Mesendoderm (in vitro differentiated cells): ENCODE measurements around the gene PAH.

Source experiments
- DNase-seq: peaks from one replicate; pipeline ENCODE4 v3.0.0; 2013
- H2AK5ac ChIP-seq: 2 replicates; pipeline ENCODE4 v1.6.1; 2013; ENCODE audit warnings: low read length, inconsistent platforms
- H2BK120ac ChIP-seq: 2 replicates; pipeline ENCODE4 v1.6.1; 2013; ENCODE audit warnings: low read depth, mild to moderate bottlenecking, low read length, moderate library complexity, mixed read lengths
- H2BK15ac ChIP-seq: replicated peaks from 2 replicates; pipeline ENCODE4 v1.6.1; 2013; ENCODE audit warnings: low read depth, mild to moderate bottlenecking, moderate library complexity
- H2BK5ac ChIP-seq: 2 replicates; pipeline ENCODE4 v1.6.1; 2013; ENCODE audit warnings: low read length, inconsistent platforms
- H3K18ac ChIP-seq: 2 replicates; pipeline ENCODE4 v1.6.1; 2013; ENCODE audit warnings: mild to moderate bottlenecking, low read length, mixed read lengths
- H3K23ac ChIP-seq: one replicate; pipeline ENCODE4 v1.6.1; 2013; ENCODE audit warnings: low read length
- H3K27ac ChIP-seq: 2 replicates; pipeline ENCODE4 v1.5.1; 2013; ENCODE audit warnings: low read depth, mild to moderate bottlenecking, inconsistent platforms, low read length, moderate library complexity
- H3K27me3 ChIP-seq: 2 replicates; pipeline ENCODE4 v1.6.1; 2013; ENCODE audit warnings: low read length, control low read depth, mild to moderate bottlenecking, inconsistent platforms; ENCODE audit not compliant: insufficient read depth, poor library complexity
- H3K36me3 ChIP-seq: 2 replicates; pipeline ENCODE4 v1.6.1; 2013; ENCODE audit warnings: low read length, inconsistent platforms; ENCODE audit not compliant: control insufficient read depth, insufficient read depth
- H3K4ac ChIP-seq: one replicate; pipeline ENCODE4 v1.6.1; 2013; ENCODE audit warnings: low read depth, mild to moderate bottlenecking, low read length, moderate library complexity
- H3K4me1 ChIP-seq: 2 replicates; pipeline ENCODE4 v1.6.1; 2013; ENCODE audit warnings: low read depth, low read length, inconsistent platforms; ENCODE audit not compliant: control insufficient read depth
- H3K4me2 ChIP-seq: 2 replicates; pipeline ENCODE4 v1.6.1; 2013; ENCODE audit warnings: low read length
- H3K4me3 ChIP-seq: 2 replicates; pipeline ENCODE4 v1.5.1; 2013; ENCODE audit warnings: mild to moderate bottlenecking, low read length
- H3K56ac ChIP-seq: one replicate; pipeline ENCODE4 v1.6.1; 2013; ENCODE audit warnings: low read length
- H3K79me1 ChIP-seq: 2 replicates; pipeline ENCODE4 v1.6.1; 2013; ENCODE audit warnings: low read length, inconsistent platforms
- H3K79me2 ChIP-seq: 2 replicates; pipeline ENCODE4 v1.6.1; 2013; ENCODE audit warnings: mild to moderate bottlenecking, low read length; ENCODE audit not compliant: control insufficient read depth, insufficient read depth
- H3K9ac ChIP-seq: 2 replicates; pipeline ENCODE4 v1.6.1; 2013; ENCODE audit warnings: low read length, inconsistent platforms
- H4K5ac ChIP-seq: one replicate; pipeline ENCODE4 v1.6.1; 2013; ENCODE audit warnings: low read length
- H4K8ac ChIP-seq: one replicate; pipeline ENCODE4 v1.6.1; 2013; ENCODE audit warnings: low read depth, mild to moderate bottlenecking, control low read depth, low read length, moderate library complexity
- WGBS: extraction: QIAGEN DNeasy Blood & Tissue Kit; methylation state at CpG from one replicate; pipeline ENCODE4 v1.1.7; 2013; ENCODE audit warnings: low lambda C conversion rate, missing lambda C conversion rate; ENCODE audit not compliant: insufficient coverage; ENCODE audit errors: extremely low coverage; 5-methylcytosine and 5-hydroxymethylcytosine counted together

The PAH gene

DNA sequence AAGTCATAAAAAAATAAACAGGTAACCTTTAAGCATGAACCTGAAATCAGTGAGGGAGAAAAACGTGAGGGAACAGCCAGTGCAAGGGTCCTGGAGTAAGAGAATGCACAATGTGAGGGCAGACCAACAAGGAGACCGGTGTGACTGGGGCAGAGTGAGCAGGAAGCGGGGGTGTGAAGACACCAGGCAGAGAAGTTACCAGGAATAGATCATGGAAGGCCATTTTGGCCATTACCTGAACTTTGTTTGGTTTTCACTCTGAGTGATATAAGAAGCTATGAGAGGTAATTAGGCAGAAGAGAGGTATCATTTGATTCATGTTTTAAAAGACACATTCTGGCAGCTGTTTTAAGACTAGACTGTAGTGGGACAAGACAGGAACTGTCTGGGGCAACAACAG is 15.0 kb downstream of the PAH start:
- H3K79me1 ChIP-seq = no peaks in the 10 kb centered on the region
- H2AK5ac ChIP-seq = no peak overlapping the region
- H3K4me3 ChIP-seq = no peak overlapping the region
- no peak overlapping the region for H4K5ac ChIP-seq
- H2BK15ac ChIP-seq = no peak overlapping the region
- DNase-seq = no peak
- H3K79me2 ChIP-seq = no peaks in the 10 kb centered on the region
- H3K23ac ChIP-seq = no peak overlapping the region
- no peaks in the 10 kb centered on the region for H3K4me1 ChIP-seq
- H3K9ac ChIP-seq = no peak overlapping the region
- no peak overlapping the region for H4K8ac ChIP-seq
- no peak overlapping the region for H3K27ac ChIP-seq
- no peaks in the 10 kb centered on the region for H3K36me3 ChIP-seq
- H3K4me2 ChIP-seq = no peak overlapping the region
- WGBS = no CpG with 5 or more reads among the region's 3 CpGs
- no peak overlapping the region for H2BK5ac ChIP-seq
- no peaks in the 10 kb centered on the region for H3K27me3 ChIP-seq
- no peak overlapping the region for H2BK120ac ChIP-seq
- H3K56ac ChIP-seq = no peak overlapping the region
- H3K4ac ChIP-seq = no peak overlapping the region
- no peak overlapping the region for H3K18ac ChIP-seq

DNA sequence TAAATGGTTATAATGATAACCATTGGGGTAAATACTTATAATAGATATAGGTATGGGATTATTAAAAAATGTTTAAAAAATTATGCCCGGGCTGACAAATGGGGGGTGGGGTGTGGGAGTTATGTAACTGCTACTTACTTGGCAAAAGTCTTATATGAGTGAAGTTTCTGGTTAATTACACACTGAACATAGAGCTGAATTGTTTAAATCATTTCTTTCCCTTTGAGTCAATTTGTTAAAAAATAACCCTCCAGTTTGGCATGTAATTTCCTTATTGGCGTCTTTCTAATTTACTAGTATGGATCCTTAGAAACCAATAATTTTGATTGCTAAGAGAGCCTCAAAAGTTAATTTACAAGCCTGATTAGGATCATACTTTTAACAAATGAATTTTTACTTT is 16.7 kb downstream of the PAH start:
- H3K23ac ChIP-seq = no peak overlapping the region
- no peak overlapping the region for H2BK5ac ChIP-seq
- no peak overlapping the region for H3K56ac ChIP-seq
- H3K9ac ChIP-seq = no peak overlapping the region
- 100% methylated on average over 1 of the region's 2 CpGs for WGBS
- no peaks in the 10 kb centered on the region for H3K79me2 ChIP-seq
- no peaks in the 10 kb centered on the region for H3K79me1 ChIP-seq
- no peak overlapping the region for H3K4ac ChIP-seq
- no peak for DNase-seq
- no peaks in the 10 kb centered on the region for H3K4me1 ChIP-seq
- no peak overlapping the region for H3K4me3 ChIP-seq
- H3K18ac ChIP-seq = no peak overlapping the region
- no peak overlapping the region for H3K27ac ChIP-seq
- no peak overlapping the region for H2BK15ac ChIP-seq
- no peaks in the 10 kb centered on the region for H3K27me3 ChIP-seq
- H3K36me3 ChIP-seq = no peaks in the 10 kb centered on the region
- no peak overlapping the region for H2AK5ac ChIP-seq
- no peak overlapping the region for H4K5ac ChIP-seq
- no peak overlapping the region for H2BK120ac ChIP-seq
- H3K4me2 ChIP-seq = no peak overlapping the region
- H4K8ac ChIP-seq = no peak overlapping the region

DNA sequence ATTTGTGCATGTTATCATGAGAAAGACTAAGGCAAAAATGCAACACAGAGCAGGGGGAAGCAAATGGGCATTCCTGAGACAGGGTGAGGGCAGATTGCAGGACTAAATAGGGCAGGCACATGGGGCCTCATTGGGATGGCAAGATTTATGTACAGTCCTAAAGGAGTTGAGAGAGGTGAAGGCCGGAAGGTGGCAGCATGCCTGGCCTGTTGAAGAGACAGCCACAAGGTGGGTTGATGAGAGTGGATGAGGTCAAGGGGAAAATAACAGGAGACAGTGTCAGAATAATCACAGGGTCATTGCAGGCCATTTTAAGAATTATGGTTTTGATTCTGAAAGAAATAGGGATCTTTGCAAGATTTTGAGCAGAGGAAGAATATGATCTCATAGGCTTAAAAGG is 21.0 kb downstream of the PAH start:
- Histone ChIP-seq H3K36me3 (no peaks in the 10 kb centered on the region), H3K18ac (no peak overlapping the region), H3K4ac (no peak overlapping the region), H3K9ac (no peak overlapping the region), H3K79me1 (no peaks in the 10 kb centered on the region), H3K4me3 (no peak overlapping the region), H3K23ac (no peak overlapping the region), H3K79me2 (no peaks in the 10 kb centered on the region), H4K5ac (no peak overlapping the region), H3K56ac (no peak overlapping the region), H2AK5ac (no peak overlapping the region), H3K4me1 (no peaks in the 10 kb centered on the region), H3K27ac (no peak overlapping the region), H4K8ac (no peak overlapping the region), H2BK120ac (no peak overlapping the region), H3K27me3 (no peaks in the 10 kb centered on the region), H3K4me2 (no peak overlapping the region), H2BK5ac (no peak overlapping the region), H2BK15ac (no peak overlapping the region)
- no CpG with 5 or more reads among the region's 1 CpG for WGBS
- peak; percentile 30 for DNase-seq

DNA sequence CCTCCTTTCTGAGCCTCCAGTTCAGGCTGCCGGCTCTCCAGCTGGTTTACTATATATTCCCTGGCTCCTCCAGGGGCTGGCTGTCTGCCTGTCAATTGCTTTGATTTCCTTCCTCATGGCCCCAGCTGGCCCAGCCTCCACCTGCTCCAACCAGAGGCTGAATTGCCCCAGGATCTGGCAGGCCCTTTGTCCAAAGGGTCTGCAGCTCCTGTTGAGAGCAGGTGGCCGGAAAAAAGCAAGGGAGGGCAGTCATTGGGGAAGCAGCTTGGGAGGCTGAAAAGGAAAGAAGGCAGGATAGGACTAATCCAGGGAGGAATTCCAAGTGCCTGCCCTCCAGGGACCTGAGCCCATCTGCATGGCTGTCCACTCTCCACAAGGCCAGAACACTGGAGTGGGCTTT is 25.3 kb downstream of the PAH start:
- H2BK5ac ChIP-seq = no peak overlapping the region
- no peaks in the 10 kb centered on the region for H3K79me2 ChIP-seq
- no peak overlapping the region for H2BK15ac ChIP-seq
- H3K79me1 ChIP-seq = no peaks in the 10 kb centered on the region
- no peak overlapping the region for H2AK5ac ChIP-seq
- H3K56ac ChIP-seq = no peak overlapping the region
- WGBS = no CpG with 5 or more reads among the region's 2 CpGs
- no peak overlapping the region for H3K23ac ChIP-seq
- no peak overlapping the region for H4K8ac ChIP-seq
- H2BK120ac ChIP-seq = no peak overlapping the region
- H4K5ac ChIP-seq = no peak overlapping the region
- no peak overlapping the region for H3K4me3 ChIP-seq
- no peak overlapping the region for H3K9ac ChIP-seq
- H3K36me3 ChIP-seq = no peaks in the 10 kb centered on the region
- no peak for DNase-seq
- no peak overlapping the region for H3K27ac ChIP-seq
- no peak overlapping the region for H3K4me2 ChIP-seq
- no peaks in the 10 kb centered on the region for H3K27me3 ChIP-seq
- no peak overlapping the region for H3K18ac ChIP-seq
- no peak overlapping the region for H3K4ac ChIP-seq
- no peaks in the 10 kb centered on the region for H3K4me1 ChIP-seq

DNA sequence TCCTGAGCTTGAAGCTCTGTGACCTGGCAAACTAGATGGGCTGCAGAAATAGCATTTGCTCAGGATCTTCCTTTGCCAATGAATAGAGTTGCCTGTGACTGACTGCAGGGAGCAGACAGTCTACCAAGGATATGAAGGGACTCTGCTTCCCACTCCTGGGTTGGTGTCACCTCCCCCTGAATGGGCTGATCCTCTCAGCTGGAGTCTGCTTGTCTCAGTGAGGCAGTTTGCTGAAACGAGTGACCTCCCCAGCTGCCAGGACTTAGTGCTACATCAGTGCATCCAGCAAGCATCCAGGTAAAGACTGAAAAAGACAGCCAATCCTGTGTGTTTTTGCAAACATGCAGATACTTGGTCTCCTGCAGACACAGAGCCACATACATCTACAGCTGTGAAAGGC is 28.5 kb downstream of the PAH start:
- Histone ChIP-seq H2BK5ac (no peak overlapping the region), H3K79me2 (no peaks in the 10 kb centered on the region), H4K8ac (no peak overlapping the region), H2AK5ac (no peak overlapping the region), H3K27ac (no peak overlapping the region), H3K56ac (no peak overlapping the region), H3K4me3 (no peak overlapping the region), H3K18ac (no peak overlapping the region), H3K27me3 (no peaks in the 10 kb centered on the region), H3K79me1 (no peaks in the 10 kb centered on the region), H3K36me3 (no peaks in the 10 kb centered on the region), H2BK120ac (no peak overlapping the region), H3K9ac (no peak overlapping the region), H3K23ac (no peak overlapping the region), H3K4me1 (no peaks in the 10 kb centered on the region), H2BK15ac (no peak overlapping the region), H4K5ac (no peak overlapping the region), H3K4ac (no peak overlapping the region), H3K4me2 (no peak overlapping the region)
- DNase-seq = peak; percentile 14
- no CpG with 5 or more reads among the region's 1 CpG for WGBS

DNA sequence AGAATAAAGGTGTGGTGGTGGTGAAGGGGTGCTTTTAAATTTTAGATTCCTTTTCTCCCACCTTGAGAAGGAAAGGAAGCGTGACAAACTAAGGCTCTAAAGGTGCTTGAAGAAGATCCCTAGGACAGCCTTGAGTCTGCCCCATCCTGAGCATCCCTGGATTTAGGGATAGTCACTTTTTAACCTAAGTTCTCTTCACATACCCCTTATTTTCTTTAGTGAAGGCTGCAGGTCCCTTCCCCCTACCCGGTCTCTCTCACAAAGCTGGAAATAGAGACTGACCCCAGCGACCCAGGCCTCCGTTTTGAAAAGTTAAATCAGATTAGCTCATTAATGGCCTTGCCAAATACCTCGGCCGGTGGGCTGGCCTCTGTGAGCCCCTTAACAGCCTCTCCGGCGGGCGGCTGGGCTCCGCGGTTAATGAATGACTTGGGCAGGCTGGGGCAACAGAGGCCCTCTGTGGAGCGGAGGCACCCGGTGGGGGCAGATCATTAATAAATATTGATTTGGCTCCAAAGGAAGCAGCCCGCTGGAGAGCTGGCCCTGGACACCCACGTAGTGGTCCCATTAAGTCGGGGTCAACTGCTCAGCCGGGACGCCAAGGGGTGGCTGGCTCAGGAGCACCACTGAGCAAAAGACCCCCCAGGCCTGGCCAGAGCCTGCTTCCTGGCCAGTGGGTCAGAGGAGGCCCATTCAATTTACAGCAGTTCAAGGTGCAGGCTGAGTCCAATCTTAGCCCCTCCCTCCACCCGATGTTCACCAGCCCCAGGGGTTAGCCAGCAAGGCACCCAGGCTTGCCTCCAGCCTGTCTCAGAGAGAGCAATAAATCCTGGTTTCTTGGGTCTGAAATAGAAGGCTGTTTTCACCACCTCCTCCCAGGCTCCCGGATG is 31.8 kb downstream of the PAH start:
- Histone ChIP-seq H2BK15ac (no peak overlapping the region), H3K9ac (no peak overlapping the region), H3K4me3 (no peak overlapping the region), H4K5ac (no peak overlapping the region), H3K23ac (no peak overlapping the region), H2BK5ac (no peak overlapping the region), H3K56ac (no peak overlapping the region), H3K4me1 (no peaks in the 10 kb centered on the region), H2BK120ac (no peak overlapping the region), H3K18ac (no peak overlapping the region), H3K79me2 (no peaks in the 10 kb centered on the region), H3K36me3 (no peaks in the 10 kb centered on the region), H3K4me2 (no peak overlapping the region), H3K27me3 (no peaks in the 10 kb centered on the region), H3K4ac (no peak overlapping the region), H4K8ac (no peak overlapping the region), H2AK5ac (no peak overlapping the region), H3K79me1 (no peaks in the 10 kb centered on the region), H3K27ac (no peak overlapping the region)
- no CpG with 5 or more reads among the region's 20 CpGs for WGBS
- no peak for DNase-seq
